ENCODE data around the gene TRIOBP.
A peak's percentile ranks its signal among the peaks of the same experiment; 100 is the strongest.

Gene TRIOBP

DNA sequence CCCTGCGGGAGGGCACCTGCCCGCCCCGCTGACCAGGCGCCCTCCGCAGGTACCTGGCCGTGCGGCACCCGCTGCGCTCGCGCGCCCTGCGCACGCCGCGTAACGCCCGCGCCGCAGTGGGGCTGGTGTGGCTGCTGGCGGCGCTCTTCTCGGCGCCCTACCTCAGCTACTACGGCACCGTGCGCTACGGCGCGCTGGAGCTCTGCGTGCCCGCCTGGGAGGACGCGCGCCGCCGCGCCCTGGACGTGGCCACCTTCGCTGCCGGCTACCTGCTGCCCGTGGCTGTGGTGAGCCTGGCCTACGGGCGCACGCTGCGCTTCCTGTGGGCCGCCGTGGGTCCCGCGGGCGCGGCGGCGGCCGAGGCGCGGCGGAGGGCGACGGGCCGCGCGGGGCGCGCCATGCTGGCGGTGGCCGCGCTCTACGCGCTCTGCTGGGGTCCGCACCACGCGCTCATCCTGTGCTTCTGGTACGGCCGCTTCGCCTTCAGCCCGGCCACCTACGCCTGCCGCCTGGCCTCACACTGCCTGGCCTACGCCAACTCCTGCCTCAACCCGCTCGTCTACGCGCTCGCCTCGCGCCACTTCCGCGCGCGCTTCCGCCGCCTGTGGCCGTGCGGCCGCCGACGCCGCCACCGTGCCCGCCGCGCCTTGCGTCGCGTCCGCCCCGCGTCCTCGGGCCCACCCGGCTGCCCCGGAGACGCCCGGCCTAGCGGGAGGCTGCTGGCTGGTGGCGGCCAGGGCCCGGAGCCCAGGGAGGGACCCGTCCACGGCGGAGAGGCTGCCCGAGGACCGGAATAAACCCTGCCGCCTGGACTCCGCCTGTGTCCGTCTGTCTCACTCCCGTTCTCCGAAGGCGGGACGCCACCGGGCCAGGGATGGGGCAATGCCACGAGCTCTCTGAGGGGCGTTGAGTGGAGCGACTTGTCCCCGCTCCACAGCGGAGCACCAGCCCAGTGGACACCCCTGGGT lies 128.1 kb downstream of the TRIOBP start:
- DNase-seq (ENCODE audit: low spot score) = peak; percentile 16

All from kidney tubule cell (primary cell).